Caco-2 (cell line): ENCODE results near the gene STRADA. TPM values are rescaled to one million over a fixed set of nuclear protein-coding genes. Genes with fewer than 3 reads are reported as not detected.

Source experiments
- BruUV-seq: library from RNA; stranded (reverse); fragments of 400-500 nt; replicated peaks from 2 replicates; lab custom pipeline; 2021; lab: Mats Ljungman, UMichigan
- CTCF ChIA-PET: fragments of 300-600 bp; sonication (Branson Sonifier 250); formaldehyde crosslinking; loops from one replicate; lab custom pipeline; 2022; ENCODE audit warnings: antibody characterized with exemption; lab: Charles Lee
- POLR2A ChIA-PET: fragments of 300-600 bp; sonication (Branson Sonifier 250); formaldehyde crosslinking; loops from one replicate; lab custom pipeline; 2022; ENCODE audit warnings: antibody characterized with exemption; lab: Charles Lee
- DNase-seq, 2 experiments: peaks; one replicate each; pipeline versions ENCODE4 v3.0.0 to v3.0.0-alpha.2; 2020 to 2022
- H3K27me3 ChIP-seq: replicated peaks from 2 replicates; pipeline ENCODE4 v1.6.0; 2011; ENCODE audit warnings: low read length; ENCODE audit not compliant: control insufficient read depth, insufficient read depth
- H3K36me3 ChIP-seq: 2 replicates; pipeline ENCODE4 v1.5.1; 2011; ENCODE audit warnings: low read length; ENCODE audit not compliant: control insufficient read depth, insufficient read depth
- H3K4me1 ChIP-seq: fragments of 250-450 bp; sonication (Bioruptor Pico); 2 replicates; pipeline ENCODE4 v1.5.1; 2020; ENCODE audit warnings: mild to moderate bottlenecking
- H3K4me3 ChIP-seq: 2 replicates; pipeline ENCODE4 v1.5.1; 2011; ENCODE audit warnings: low read depth, mild to moderate bottlenecking, control low read depth, low read length
- H3K9me3 ChIP-seq: fragments of 250-450 bp; sonication (Bioruptor Pico); 2 replicates; pipeline ENCODE4 v1.5.1; 2020; ENCODE audit warnings: mild to moderate bottlenecking, moderate library complexity
- H3K27ac Mint-ChIP-seq: one replicate; pipeline ENCODE4 v1.8.0; 2022; ENCODE audit warnings: mixed read lengths; ENCODE audit not compliant: unreplicated experiment
- H3K27me3 Mint-ChIP-seq: one replicate; pipeline ENCODE4 v1.8.0; 2022; ENCODE audit warnings: mixed read lengths; ENCODE audit not compliant: insufficient read depth, unreplicated experiment
- H3K36me3 Mint-ChIP-seq: one replicate; pipeline ENCODE4 v1.8.0; 2022; ENCODE audit warnings: mild to moderate bottlenecking, mixed read lengths; ENCODE audit not compliant: insufficient read depth, unreplicated experiment
- H3K4me1 Mint-ChIP-seq: one replicate; pipeline ENCODE4 v1.8.0; 2022; ENCODE audit warnings: low read depth, mixed read lengths; ENCODE audit not compliant: unreplicated experiment
- H3K4me3 Mint-ChIP-seq: one replicate; pipeline ENCODE4 v1.8.0; 2022; ENCODE audit warnings: mild to moderate bottlenecking, moderate library complexity, mixed read lengths; ENCODE audit not compliant: unreplicated experiment
- H3K9me3 Mint-ChIP-seq: one replicate; pipeline ENCODE4 v1.8.0; 2022; ENCODE audit warnings: mixed read lengths; ENCODE audit not compliant: unreplicated experiment
- intact Hi-C: fragments of 100-400 bp; cut with micrococcal nuclease; formaldehyde crosslinking; loops from one replicate; pipeline ENCODE4 v1.10.0; 2022; ENCODE audit not compliant: unreplicated experiment
- total RNA-seq: library from RNA; stranded (reverse); gene quantifications from 2 replicates; pipeline ENCODE4 v1.2.3, GENCODE V29; 2022
- TF ChIP-seq, protein P1 (sequence below), 2 experiments: fragments of 200-600 bp in 1 of 2; IDR thresholded peaks; 1 replicate in 1 of 2; 2 replicates in 1 of 2; pipeline versions ENCODE4 v1.5.1 to v1.8.0; 2011 to 2022; ENCODE audit warnings: antibody characterized with exemption in 1 of 2, control low read depth in 1 of 2, inconsistent platforms in 1 of 2, low read depth in 1 of 2, low read length in 1 of 2, mild to moderate bottlenecking in 1 of 2, moderate library complexity in 1 of 2; ENCODE audit not compliant: insufficient read depth in 1 of 2, severe bottlenecking in 1 of 2, unreplicated experiment in 1 of 2

Gene STRADA
- total RNA-seq, 1 experiment from 2014 or later = 23.4 TPM

DNA sequence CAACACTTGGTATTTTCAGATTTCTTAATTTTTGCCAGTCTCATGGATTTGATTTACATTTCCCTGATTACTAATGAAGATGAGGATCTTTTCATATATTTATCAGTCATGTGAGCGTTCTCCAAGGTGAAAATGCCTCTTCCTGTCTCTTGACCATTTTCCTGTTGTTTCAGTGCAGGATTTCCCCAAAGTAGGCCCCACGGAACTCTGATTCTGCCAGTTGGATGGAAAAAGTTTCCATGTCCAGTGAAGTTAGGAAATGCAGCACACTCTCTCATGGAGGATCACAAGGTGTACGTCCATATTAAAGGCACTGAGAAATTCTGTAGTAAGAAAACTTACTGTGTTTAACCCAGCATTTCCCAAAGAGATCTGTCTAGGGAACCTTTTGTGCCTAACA, 25.2 kb downstream of the STRADA start:
- POLR2A ChIA-PET = no interaction called here

DNA sequence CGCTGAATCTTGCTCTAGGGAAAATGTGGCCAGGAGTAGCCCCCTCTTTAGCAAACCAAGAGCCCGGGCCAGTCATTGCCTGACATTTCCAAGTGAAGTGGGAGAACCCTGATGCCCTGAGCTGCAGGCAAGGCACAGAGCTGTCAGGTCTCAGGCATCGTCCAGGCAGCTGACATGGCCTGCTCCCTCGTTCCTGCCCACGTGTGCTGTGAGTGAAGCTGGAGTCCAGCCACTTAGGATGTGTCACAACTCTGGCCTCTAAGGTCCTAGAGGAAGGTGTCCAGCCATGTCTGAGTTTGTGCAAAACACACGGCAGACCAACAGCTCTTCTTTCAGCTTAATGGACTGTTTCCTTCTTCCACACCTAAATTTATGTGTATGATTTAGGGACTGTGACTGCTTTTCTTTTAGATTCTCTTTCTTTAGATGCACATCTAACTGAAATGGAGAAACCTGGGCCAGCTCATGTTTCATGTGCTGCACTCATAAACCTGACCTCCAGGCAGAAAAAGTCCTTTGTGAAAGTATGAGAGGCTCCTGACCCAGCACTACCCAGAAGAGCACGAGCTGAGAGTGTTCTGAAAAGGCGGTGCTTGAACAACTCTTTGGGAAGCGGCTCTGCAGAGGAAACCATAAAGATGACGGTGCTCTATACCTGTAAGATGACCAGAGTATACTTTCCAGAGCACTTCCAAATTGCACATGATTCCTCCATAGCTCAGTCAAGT, 26.9 kb downstream of the STRADA start:
- no peak overlapping the region for H3K27ac Mint-ChIP-seq
- no peak overlapping the region for H3K4me3 Mint-ChIP-seq
- Histone ChIP-seq H3K36me3 (peaks cover 3% of the 10 kb centered on the region; the same call in 1 of the 2 replicates), H3K4me1 (no peaks in the 10 kb centered on the region), H3K27me3 (no peaks in the 10 kb centered on the region), H3K4me3 (no peak overlapping the region), H3K9me3 (no peaks in the 10 kb centered on the region)
- H3K4me1 Mint-ChIP-seq = no peaks in the 10 kb centered on the region
- TF ChIP-seq, protein P1, sequence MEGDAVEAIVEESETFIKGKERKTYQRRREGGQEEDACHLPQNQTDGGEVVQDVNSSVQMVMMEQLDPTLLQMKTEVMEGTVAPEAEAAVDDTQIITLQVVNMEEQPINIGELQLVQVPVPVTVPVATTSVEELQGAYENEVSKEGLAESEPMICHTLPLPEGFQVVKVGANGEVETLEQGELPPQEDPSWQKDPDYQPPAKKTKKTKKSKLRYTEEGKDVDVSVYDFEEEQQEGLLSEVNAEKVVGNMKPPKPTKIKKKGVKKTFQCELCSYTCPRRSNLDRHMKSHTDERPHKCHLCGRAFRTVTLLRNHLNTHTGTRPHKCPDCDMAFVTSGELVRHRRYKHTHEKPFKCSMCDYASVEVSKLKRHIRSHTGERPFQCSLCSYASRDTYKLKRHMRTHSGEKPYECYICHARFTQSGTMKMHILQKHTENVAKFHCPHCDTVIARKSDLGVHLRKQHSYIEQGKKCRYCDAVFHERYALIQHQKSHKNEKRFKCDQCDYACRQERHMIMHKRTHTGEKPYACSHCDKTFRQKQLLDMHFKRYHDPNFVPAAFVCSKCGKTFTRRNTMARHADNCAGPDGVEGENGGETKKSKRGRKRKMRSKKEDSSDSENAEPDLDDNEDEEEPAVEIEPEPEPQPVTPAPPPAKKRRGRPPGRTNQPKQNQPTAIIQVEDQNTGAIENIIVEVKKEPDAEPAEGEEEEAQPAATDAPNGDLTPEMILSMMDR (IDR thresholded peaks at IDR 0.05; ENCODE audit: insufficient read depth in 1 of 2, low read depth in 1 of 2, low read length in 1 of 2, severe bottlenecking in 1 of 2, unreplicated experiment in 1 of 2) = no peak
- H3K9me3 Mint-ChIP-seq = no peaks in the 10 kb centered on the region
- CTCF ChIA-PET = interaction anchor here (0.6 kb wide), 1 partner anchor 145 kb away, joined by 3 read pairs; no protein-coding TSS in a partner anchor
- POLR2A ChIA-PET = no interaction called here
- no peaks in the 10 kb centered on the region for H3K27me3 Mint-ChIP-seq
- no TSS peak for BruUV-seq
- intact Hi-C loops = loop anchor here (10.0 kb wide), 1 partner anchor 1730 kb away; no protein-coding TSS in a partner anchor
- H3K36me3 Mint-ChIP-seq = no peaks in the 10 kb centered on the region
- no peak for DNase-seq

More for the DNA sequence above, 25.2 kb downstream of the STRADA start:
- BruUV-seq = no TSS peak
- Histone ChIP-seq H3K27me3 (no peaks in the 10 kb centered on the region), H3K9me3 (no peaks in the 10 kb centered on the region), H3K4me3 (no peak overlapping the region), H3K36me3 (no peaks in the 10 kb centered on the region; the same call in 1 of the 2 replicates), H3K4me1 (no peaks in the 10 kb centered on the region)
- no peak overlapping the region for H3K27ac Mint-ChIP-seq
- CTCF ChIA-PET = interaction anchor here (0.6 kb wide), 1 partner anchor 35 kb away, joined by 3 read pairs; no protein-coding TSS in a partner anchor
- H3K27me3 Mint-ChIP-seq = no peaks in the 10 kb centered on the region
- H3K36me3 Mint-ChIP-seq = no peaks in the 10 kb centered on the region
- no peaks in the 10 kb centered on the region for H3K9me3 Mint-ChIP-seq
- no peak overlapping the region for H3K4me3 Mint-ChIP-seq
- TF ChIP-seq, protein P1 (IDR thresholded peaks at IDR 0.05; ENCODE audit: insufficient read depth in 1 of 2, low read depth in 1 of 2, low read length in 1 of 2, severe bottlenecking in 1 of 2, unreplicated experiment in 1 of 2) = no peak
- intact Hi-C loops = loop anchor here (10.0 kb wide), 1 partner anchor 1728 kb away; no protein-coding TSS in a partner anchor
- no peaks in the 10 kb centered on the region for H3K4me1 Mint-ChIP-seq
- DNase-seq = no peak

DNA sequence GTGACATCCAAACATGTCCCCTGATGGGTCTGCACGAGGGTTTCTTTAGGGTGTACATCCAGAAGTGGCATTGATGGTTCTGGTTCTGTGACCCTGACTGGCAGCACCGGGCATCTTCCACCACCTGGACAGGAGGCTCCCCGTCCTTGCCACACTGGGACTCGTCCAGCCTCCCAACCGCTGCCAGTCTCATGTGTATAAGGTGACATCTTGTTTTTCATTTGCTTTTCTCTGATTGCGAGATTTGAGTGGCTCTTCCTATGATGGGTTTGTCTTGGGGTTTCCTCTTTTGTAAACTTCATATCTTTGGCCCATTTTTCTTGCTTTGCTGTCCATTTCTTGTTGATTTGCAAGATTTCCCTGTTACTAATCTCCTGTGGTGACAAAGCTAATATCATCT, 32.5 kb downstream of the STRADA start:
- no TSS peak for BruUV-seq
- TF ChIP-seq, protein P1 (IDR thresholded peaks at IDR 0.05; ENCODE audit: insufficient read depth in 1 of 2, low read depth in 1 of 2, low read length in 1 of 2, severe bottlenecking in 1 of 2, unreplicated experiment in 1 of 2) = no peak
- Histone ChIP-seq H3K36me3 (peaks cover 3% of the 10 kb centered on the region; the same call in 1 of the 2 replicates), H3K4me1 (no peaks in the 10 kb centered on the region), H3K9me3 (no peaks in the 10 kb centered on the region), H3K27me3 (no peaks in the 10 kb centered on the region), H3K4me3 (no peak overlapping the region)
- Mint-ChIP-seq H3K36me3 (peaks cover 8% of the 10 kb centered on the region), H3K4me3 (no peak overlapping the region), H3K27me3 (no peaks in the 10 kb centered on the region), H3K27ac (no peak overlapping the region), H3K9me3 (no peaks in the 10 kb centered on the region), H3K4me1 (no peaks in the 10 kb centered on the region)
- intact Hi-C loops = no loop called here
- ChIA-PET POLR2A (interaction anchor here (0.6 kb wide), 1 partner anchor 65 kb away, joined by 3 read pairs; the partner anchor contains the start of gene CCDC47), CTCF (interaction anchor here (0.7 kb wide), 2 partner anchors 222 to 243 kb away, joined by 4 read pairs; no protein-coding TSS in a partner anchor)
- no peak for DNase-seq
